ENCODE results near the gene NR5A2. TPM values are rescaled to one million over a fixed set of nuclear protein-coding genes. Genes with fewer than 3 reads are reported as not detected.

The NR5A2 gene
- total RNA-seq, 1 donor from 2014 or later, result 2.0 TPM

- no peaks in the 10 kb centered on the region for H3K27me3 Mint-ChIP-seq (ENCODE audit: unreplicated experiment)
Measured at GRCh38 chr1:200021577-200022238, 5.8 kb upstream of the NR5A2 start.

DNA sequence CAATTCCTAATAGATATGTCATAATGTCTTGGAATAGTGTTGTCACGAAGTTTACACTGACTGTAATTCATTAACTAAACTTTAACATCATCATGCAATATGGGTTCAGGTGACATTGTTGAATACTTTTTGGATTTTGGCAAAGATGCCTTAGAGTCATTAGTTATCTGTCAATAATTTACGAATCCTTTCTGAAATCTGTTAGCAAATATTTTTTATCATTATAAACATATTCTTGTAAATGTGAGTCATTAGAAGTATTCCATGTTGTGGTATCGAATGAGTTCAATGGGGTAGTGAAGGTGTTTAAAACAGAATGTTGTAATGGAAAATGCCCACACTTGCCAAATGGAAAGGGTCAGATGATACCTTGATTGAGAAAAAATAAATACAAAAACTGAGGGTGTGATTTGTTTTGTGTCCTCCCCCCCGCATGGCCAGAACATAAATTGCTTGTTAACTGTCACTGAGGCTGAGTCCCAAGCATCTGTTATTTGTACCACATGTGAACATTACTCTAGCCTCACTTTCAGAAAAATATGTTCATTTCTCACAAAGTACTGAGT, 5.2 kb upstream of the NR5A2 start:
- Mint-ChIP-seq H3K27ac (ENCODE audit: unreplicated experiment) (no peak overlapping the region), H3K27me3 (ENCODE audit: unreplicated experiment) (peaks cover 1% of the 10 kb centered on the region), H3K4me1 (ENCODE audit: low read depth, unreplicated experiment) (no peaks in the 10 kb centered on the region), H3K9me3 (ENCODE audit: unreplicated experiment) (no peaks in the 10 kb centered on the region), H3K4me3 (ENCODE audit: unreplicated experiment) (no peak overlapping the region), H3K36me3 (ENCODE audit: unreplicated experiment) (no peaks in the 10 kb centered on the region)
- no peak for DNase-seq
- TF ChIP-seq, protein P1, sequence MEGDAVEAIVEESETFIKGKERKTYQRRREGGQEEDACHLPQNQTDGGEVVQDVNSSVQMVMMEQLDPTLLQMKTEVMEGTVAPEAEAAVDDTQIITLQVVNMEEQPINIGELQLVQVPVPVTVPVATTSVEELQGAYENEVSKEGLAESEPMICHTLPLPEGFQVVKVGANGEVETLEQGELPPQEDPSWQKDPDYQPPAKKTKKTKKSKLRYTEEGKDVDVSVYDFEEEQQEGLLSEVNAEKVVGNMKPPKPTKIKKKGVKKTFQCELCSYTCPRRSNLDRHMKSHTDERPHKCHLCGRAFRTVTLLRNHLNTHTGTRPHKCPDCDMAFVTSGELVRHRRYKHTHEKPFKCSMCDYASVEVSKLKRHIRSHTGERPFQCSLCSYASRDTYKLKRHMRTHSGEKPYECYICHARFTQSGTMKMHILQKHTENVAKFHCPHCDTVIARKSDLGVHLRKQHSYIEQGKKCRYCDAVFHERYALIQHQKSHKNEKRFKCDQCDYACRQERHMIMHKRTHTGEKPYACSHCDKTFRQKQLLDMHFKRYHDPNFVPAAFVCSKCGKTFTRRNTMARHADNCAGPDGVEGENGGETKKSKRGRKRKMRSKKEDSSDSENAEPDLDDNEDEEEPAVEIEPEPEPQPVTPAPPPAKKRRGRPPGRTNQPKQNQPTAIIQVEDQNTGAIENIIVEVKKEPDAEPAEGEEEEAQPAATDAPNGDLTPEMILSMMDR (IDR thresholded peaks at IDR 0.05; ENCODE audit: partially characterized antibody, unreplicated experiment), result no peak

More at GRCh38 chr1:200021577-200022238, 5.8 kb upstream of the NR5A2 start:
- no peaks in the 10 kb centered on the region for H3K4me1 Mint-ChIP-seq (ENCODE audit: low read depth, unreplicated experiment)
- TF ChIP-seq, protein P1 (IDR thresholded peaks at IDR 0.05; ENCODE audit: partially characterized antibody, unreplicated experiment), result no peak
- H3K4me3 Mint-ChIP-seq (ENCODE audit: unreplicated experiment), result no peak overlapping the region
- H3K27ac Mint-ChIP-seq (ENCODE audit: unreplicated experiment), result no peak overlapping the region
- no peaks in the 10 kb centered on the region for H3K36me3 Mint-ChIP-seq (ENCODE audit: unreplicated experiment)
- H3K9me3 Mint-ChIP-seq (ENCODE audit: unreplicated experiment), result no peaks in the 10 kb centered on the region
- no peak for DNase-seq

- peaks cover 2% of the 10 kb centered on the region for H3K4me1 Mint-ChIP-seq (ENCODE audit: low read depth, unreplicated experiment)
- peak overlapping the region; percentile 95 for H3K4me3 Mint-ChIP-seq (ENCODE audit: unreplicated experiment)
- H3K27ac Mint-ChIP-seq (ENCODE audit: unreplicated experiment), result no peak overlapping the region
- TF ChIP-seq, protein P1 (IDR thresholded peaks at IDR 0.05; ENCODE audit: partially characterized antibody, unreplicated experiment), result no peak
- H3K36me3 Mint-ChIP-seq (ENCODE audit: unreplicated experiment), result no peaks in the 10 kb centered on the region
- no peak for DNase-seq
- H3K9me3 Mint-ChIP-seq (ENCODE audit: unreplicated experiment), result no peaks in the 10 kb centered on the region
- peaks cover 4% of the 10 kb centered on the region for H3K27me3 Mint-ChIP-seq (ENCODE audit: unreplicated experiment)
Measured at GRCh38 chr1:200028586-200029034, 1.1 kb downstream of the NR5A2 start.

DNA sequence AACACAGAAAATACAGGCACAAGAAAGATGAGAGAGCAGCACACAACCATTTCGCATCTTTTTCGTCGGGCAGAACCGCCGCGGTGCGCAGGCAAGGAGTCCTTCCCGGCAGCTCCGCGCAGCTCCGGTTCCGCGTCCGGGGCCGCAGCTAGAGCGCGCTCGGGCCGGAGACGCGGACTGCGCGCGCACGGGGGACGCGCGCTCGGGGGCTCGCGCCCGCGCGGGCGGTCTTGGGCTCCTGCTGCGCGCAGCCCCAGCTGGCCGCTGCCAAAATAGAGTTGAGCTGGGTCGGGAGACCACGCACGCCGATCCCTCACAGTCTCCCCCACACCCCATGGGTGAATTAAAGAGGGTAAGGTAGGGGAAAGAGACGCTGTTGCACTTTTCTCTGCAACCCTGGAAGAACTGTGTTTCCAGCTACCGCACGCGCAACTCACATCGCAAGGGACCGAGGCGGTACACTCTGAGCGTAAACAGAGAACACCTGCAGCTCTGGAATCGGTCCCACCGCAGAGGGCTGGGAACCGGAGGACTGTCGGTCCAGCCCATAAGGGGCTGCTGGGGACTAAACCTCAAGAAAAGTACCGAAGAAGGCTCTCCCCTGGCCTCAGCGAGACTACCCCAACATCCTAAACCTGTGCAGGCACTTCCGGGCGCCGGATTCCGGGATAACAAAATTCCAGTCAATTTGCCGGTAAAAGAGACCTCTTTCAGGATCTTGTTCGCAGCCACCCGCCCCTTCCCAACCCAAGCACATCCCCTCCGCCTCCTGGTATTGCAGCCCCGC, 1.7 kb downstream of the NR5A2 start:
- Mint-ChIP-seq H3K27ac (ENCODE audit: unreplicated experiment) (no peak overlapping the region), H3K36me3 (ENCODE audit: unreplicated experiment) (no peaks in the 10 kb centered on the region), H3K4me1 (ENCODE audit: low read depth, unreplicated experiment) (peaks cover 2% of the 10 kb centered on the region), H3K27me3 (ENCODE audit: unreplicated experiment) (peaks cover 4% of the 10 kb centered on the region), H3K4me3 (ENCODE audit: unreplicated experiment) (peak overlapping the region; percentile 95), H3K9me3 (ENCODE audit: unreplicated experiment) (no peaks in the 10 kb centered on the region)
- TF ChIP-seq, protein P1 (IDR thresholded peaks at IDR 0.05; ENCODE audit: partially characterized antibody, unreplicated experiment), result no peak
- peak; percentile 42 for DNase-seq

All from glutamatergic neuron (in vitro differentiated cells).